Activated naive CD8-positive, alpha-beta T cell treated with anti-CD3 and anti-CD28 coated beads, Interleukin-2, amount 10 ng/mL, durations not matched to agents 7 days and 5 days (primary cell): ENCODE results near the gene ADAM12. TPM values are rescaled to one million over a fixed set of nuclear protein-coding genes. Genes with fewer than 3 reads are reported as not detected.
"Not testable (repeated sequence)": the region's sequence is repeated elsewhere in the genome, so short reads cannot be mapped to it uniquely, and the experiment has no call there.

Experiments
- ATAC-seq: fragments of 150-1000 bp; cut with Tn5 transposase; one replicate; pipeline ENCODE4 v1.10.0; 2021; ENCODE audit warnings: low read depth, moderate library complexity
- POLR2A ChIA-PET: fragments of 350-600 bp; sonication (Branson Sonifier 250); formaldehyde crosslinking; loops from one replicate; lab custom pipeline; 2021; ENCODE audit warnings: antibody characterized with exemption; lab: Charles Lee
- DNase-seq: peaks from one replicate; pipeline ENCODE4 v3.0.0; 2021
- H3K27ac Mint-ChIP-seq: one replicate; pipeline ENCODE4 v1.8.0; 2022; ENCODE audit warnings: mild to moderate bottlenecking, mixed read lengths
- H3K27me3 Mint-ChIP-seq: one replicate; pipeline ENCODE4 v1.8.0; 2022; ENCODE audit warnings: mild to moderate bottlenecking, moderate library complexity, mixed read lengths
- H3K36me3 Mint-ChIP-seq: one replicate; pipeline ENCODE4 v1.8.0; 2021; ENCODE audit warnings: mild to moderate bottlenecking, mixed read lengths
- H3K4me1 Mint-ChIP-seq: one replicate; pipeline ENCODE4 v1.8.0; 2021; ENCODE audit warnings: mixed read lengths
- H3K4me3 Mint-ChIP-seq: one replicate; pipeline ENCODE4 v1.8.0; 2022; ENCODE audit warnings: mild to moderate bottlenecking, moderate library complexity, mixed read lengths
- H3K9me3 Mint-ChIP-seq: one replicate; pipeline ENCODE4 v1.8.0; 2021; ENCODE audit warnings: mixed read lengths
- total RNA-seq, 2 experiments: library from RNA; stranded (reverse); gene quantifications; one replicate each; pipeline ENCODE4 v1.2.3, GENCODE V29; 2021

ADAM12 gene
- total RNA-seq, 2 experiments from 2014 or later: 0.17 to 0.39 TPM

GRCh38 chr10:126060261-126060931, 327.9 kb downstream of the ADAM12 start:
- no peaks in the 10 kb centered on the region for H3K4me1 Mint-ChIP-seq
- no peak for DNase-seq
- POLR2A ChIA-PET: no interaction called here
- no peak overlapping the region for H3K4me3 Mint-ChIP-seq
- H3K36me3 Mint-ChIP-seq: no peaks in the 10 kb centered on the region
- no peak overlapping the region for H3K27ac Mint-ChIP-seq
- H3K27me3 Mint-ChIP-seq: peaks cover 9% of the 10 kb centered on the region
- no peak for ATAC-seq
- no peaks in the 10 kb centered on the region for H3K9me3 Mint-ChIP-seq

GRCh38 chr10:126059076-126059826, 329.0 kb downstream of the ADAM12 start:
- POLR2A ChIA-PET: no interaction called here
- Mint-ChIP-seq H3K9me3 (no peaks in the 10 kb centered on the region), H3K36me3 (no peaks in the 10 kb centered on the region), H3K4me3 (no peak overlapping the region), H3K27me3 (peaks cover 9% of the 10 kb centered on the region), H3K4me1 (no peaks in the 10 kb centered on the region), H3K27ac (no peak overlapping the region)
- ATAC-seq: no peak
- DNase-seq: no peak

GRCh38 chr10:126058507-126058906, 329.8 kb downstream of the ADAM12 start:
- ATAC-seq: no peak
- POLR2A ChIA-PET: no interaction called here
- DNase-seq: no peak
- Mint-ChIP-seq H3K36me3 (no peaks in the 10 kb centered on the region), H3K4me3 (no peak overlapping the region), H3K27me3 (peaks cover 9% of the 10 kb centered on the region), H3K9me3 (no peaks in the 10 kb centered on the region), H3K27ac (no peak overlapping the region), H3K4me1 (no peaks in the 10 kb centered on the region)

- H3K4me1 Mint-ChIP-seq: no peaks in the 10 kb centered on the region
- DNase-seq (no peak), ATAC-seq (no peak)
- H3K36me3 Mint-ChIP-seq: no peaks in the 10 kb centered on the region
- H3K9me3 Mint-ChIP-seq: no peaks in the 10 kb centered on the region
- H3K4me3 Mint-ChIP-seq: no peak overlapping the region
- H3K27me3 Mint-ChIP-seq: peaks cover 9% of the 10 kb centered on the region
- no peak overlapping the region for H3K27ac Mint-ChIP-seq
- POLR2A ChIA-PET: no interaction called here
Measured at GRCh38 chr10:126058104-126058503, 330.2 kb downstream of the ADAM12 start.

- H3K27me3 Mint-ChIP-seq: peaks cover 9% of the 10 kb centered on the region
- ATAC-seq: no peak
- H3K36me3 Mint-ChIP-seq: no peaks in the 10 kb centered on the region
- no peak overlapping the region for H3K27ac Mint-ChIP-seq
- H3K4me3 Mint-ChIP-seq: no peak overlapping the region
- no peaks in the 10 kb centered on the region for H3K4me1 Mint-ChIP-seq
- H3K9me3 Mint-ChIP-seq: no peaks in the 10 kb centered on the region
- POLR2A ChIA-PET: no interaction called here
- DNase-seq: no peak
Measured at GRCh38 chr10:126057494-126057893, 330.8 kb downstream of the ADAM12 start.

GRCh38 chr10:126054191-126054590, 334.1 kb downstream of the ADAM12 start:
- POLR2A ChIA-PET: no interaction called here
- Mint-ChIP-seq H3K36me3 (no peaks in the 10 kb centered on the region), H3K4me3 (no peak overlapping the region), H3K27ac (no peak overlapping the region), H3K9me3 (no peaks in the 10 kb centered on the region), H3K4me1 (no peaks in the 10 kb centered on the region), H3K27me3 (peaks cover 3% of the 10 kb centered on the region)
- DNase-seq (no peak), ATAC-seq (no peak)

- DNase-seq: no peak
- POLR2A ChIA-PET: no interaction called here
- Mint-ChIP-seq H3K9me3 (no peaks in the 10 kb centered on the region), H3K4me1 (no peaks in the 10 kb centered on the region), H3K4me3 (no peak overlapping the region), H3K27me3 (no peaks in the 10 kb centered on the region), H3K36me3 (no peaks in the 10 kb centered on the region), H3K27ac (no peak overlapping the region)
- ATAC-seq: no peak
Measured at GRCh38 chr10:126052171-126052570, 336.1 kb downstream of the ADAM12 start.

- no peak overlapping the region for H3K27ac Mint-ChIP-seq
- no peaks in the 10 kb centered on the region for H3K4me1 Mint-ChIP-seq
- H3K27me3 Mint-ChIP-seq: peaks cover 2% of the 10 kb centered on the region
- no peaks in the 10 kb centered on the region for H3K36me3 Mint-ChIP-seq
- DNase-seq: no peak
- no peak for ATAC-seq
- no peak overlapping the region for H3K4me3 Mint-ChIP-seq
- no peaks in the 10 kb centered on the region for H3K9me3 Mint-ChIP-seq
- POLR2A ChIA-PET: no interaction called here
Measured at GRCh38 chr10:126049759-126050700, 338.2 kb downstream of the ADAM12 start.

GRCh38 chr10:126047749-126048148, 340.5 kb downstream of the ADAM12 start:
- DNase-seq, H3K4me1 Mint-ChIP-seq, H3K36me3 Mint-ChIP-seq, H3K4me3 Mint-ChIP-seq, ATAC-seq, H3K27me3 Mint-ChIP-seq, H3K27ac Mint-ChIP-seq, POLR2A ChIA-PET, H3K9me3 Mint-ChIP-seq: not testable (repeated sequence)

GRCh38 chr10:126046831-126047230, 341.4 kb downstream of the ADAM12 start:
- Mint-ChIP-seq H3K4me3 (no peak overlapping the region), H3K36me3 (no peaks in the 10 kb centered on the region), H3K27me3 (peaks cover 2% of the 10 kb centered on the region), H3K27ac (no peak overlapping the region), H3K4me1 (peaks cover 3% of the 10 kb centered on the region), H3K9me3 (no peaks in the 10 kb centered on the region)
- DNase-seq (no peak), ATAC-seq (no peak)
- POLR2A ChIA-PET: no interaction called here

- Mint-ChIP-seq H3K9me3 (no peaks in the 10 kb centered on the region), H3K4me3 (no peak overlapping the region), H3K4me1 (peaks cover 7% of the 10 kb centered on the region), H3K27me3 (peaks cover 2% of the 10 kb centered on the region), H3K27ac (no peak overlapping the region), H3K36me3 (no peaks in the 10 kb centered on the region)
- DNase-seq (no peak), ATAC-seq (no peak)
- POLR2A ChIA-PET: no interaction called here
Measured at GRCh38 chr10:126045861-126046260, 342.4 kb downstream of the ADAM12 start.

GRCh38 chr10:126043389-126043788, 344.9 kb downstream of the ADAM12 start:
- no peak overlapping the region for H3K27ac Mint-ChIP-seq
- DNase-seq (no peak), ATAC-seq (no peak)
- no peak overlapping the region for H3K4me3 Mint-ChIP-seq
- no peaks in the 10 kb centered on the region for H3K9me3 Mint-ChIP-seq
- H3K4me1 Mint-ChIP-seq: peaks cover 7% of the 10 kb centered on the region
- POLR2A ChIA-PET: no interaction called here
- peaks cover 2% of the 10 kb centered on the region for H3K27me3 Mint-ChIP-seq
- H3K36me3 Mint-ChIP-seq: no peaks in the 10 kb centered on the region

GRCh38 chr10:126042906-126043305, 345.4 kb downstream of the ADAM12 start:
- no peaks in the 10 kb centered on the region for H3K36me3 Mint-ChIP-seq
- no peaks in the 10 kb centered on the region for H3K9me3 Mint-ChIP-seq
- POLR2A ChIA-PET: no interaction called here
- DNase-seq (no peak), ATAC-seq (no peak)
- no peak overlapping the region for H3K27ac Mint-ChIP-seq
- no peak overlapping the region for H3K4me3 Mint-ChIP-seq
- H3K27me3 Mint-ChIP-seq: peaks cover 2% of the 10 kb centered on the region
- H3K4me1 Mint-ChIP-seq: peaks cover 7% of the 10 kb centered on the region
